GM23248 (cell line): Measurements from ENCODE around the gene MBLAC1.

ENCODE experiments used
- EZH2 ChIP-seq: fragments of 200-600 bp; sonication (generic); IDR thresholded peaks from 2 replicates; pipeline ENCODE4 v1.6.1; 2018; ENCODE audit warnings: antibody characterized with exemption, mild to moderate bottlenecking; ENCODE audit not compliant: insufficient read depth, poor library complexity, severe bottlenecking
- EZH2phosphoT487 ChIP-seq: fragments of 200-600 bp; sonication (generic); IDR thresholded peaks from 2 replicates; pipeline ENCODE4 v1.6.1; 2018; ENCODE audit warnings: antibody characterized with exemption, moderate library complexity, mild to moderate bottlenecking, low read depth; ENCODE audit not compliant: insufficient read depth

GRCh38 chr7:100111914-100112313 is 14.9 kb upstream of the MBLAC1 start:
- TF ChIP-seq EZH2 (no peak), EZH2phosphoT487 (no peak)
